GF-D8 (cell line): ENCODE measurements around the gene DCDC2B.
"Not testable (repeated sequence)": the region's sequence is repeated elsewhere in the genome, so short reads cannot be mapped to it uniquely, and the experiment has no call there.

ENCODE experiments used
- DNase-seq: peaks from one replicate; lab custom pipeline; 2025; lab: John Stamatoyannopoulos, UW

The DCDC2B gene

GRCh38 chr1:32208891-32209328 lies at the start of gene DCDC2B:
DCDC2B (plus strand) TSS chr1:32209089; CDS start chr1:32209094, 5 bp downstream.
- DNase-seq: no peak

GRCh38 chr1:32159189-32159588 lies 49.7 kb upstream of the DCDC2B start:
- no peak for DNase-seq

- DNase-seq: no peak
Observed at GRCh38 chr1:32163405-32163804, 45.5 kb upstream of the DCDC2B start.

GRCh38 chr1:32165633-32166032 lies 43.3 kb upstream of the DCDC2B start:
- DNase-seq: not testable (repeated sequence)

GRCh38 chr1:32170991-32171390 lies 37.9 kb upstream of the DCDC2B start:
- DNase-seq: no peak

- no peak for DNase-seq
Observed at GRCh38 chr1:32172621-32173245, 36.2 kb upstream of the DCDC2B start.

- peak; percentile 72 for DNase-seq
Observed at GRCh38 chr1:32178380-32179192, 30.3 kb upstream of the DCDC2B start.

GRCh38 chr1:32179193-32179442 lies 29.8 kb upstream of the DCDC2B start:
- no peak for DNase-seq

GRCh38 chr1:32179443-32180185 lies 29.3 kb upstream of the DCDC2B start, which contains the start of gene TXLNA:
TXLNA (plus strand) TSS chr1:32179675; CDS start chr1:32180346, 671 bp downstream.
- DNase-seq: peak; percentile 68

- DNase-seq: no peak
Observed at GRCh38 chr1:32180186-32181060, 28.5 kb upstream of the DCDC2B start.

- DNase-seq: no peak
Observed at GRCh38 chr1:32181065-32181464, 27.8 kb upstream of the DCDC2B start.

GRCh38 chr1:32181563-32181962 lies 27.3 kb upstream of the DCDC2B start:
- DNase-seq: no peak

GRCh38 chr1:32182060-32182459 lies 26.8 kb upstream of the DCDC2B start:
- DNase-seq: no peak

GRCh38 chr1:32184650-32185049 lies 24.2 kb upstream of the DCDC2B start:
- DNase-seq: no peak

- DNase-seq: no peak
Observed at GRCh38 chr1:32186077-32186476, 22.8 kb upstream of the DCDC2B start.

GRCh38 chr1:32186491-32186890 lies 22.4 kb upstream of the DCDC2B start:
- DNase-seq: no peak

- no peak for DNase-seq
Observed at GRCh38 chr1:32187850-32188249, 21.0 kb upstream of the DCDC2B start.

- no peak for DNase-seq
Observed at GRCh38 chr1:32192220-32192948, 16.5 kb upstream of the DCDC2B start.

GRCh38 chr1:32194984-32195383 lies 13.9 kb upstream of the DCDC2B start:
- DNase-seq: no peak

- DNase-seq: no peak
Observed at GRCh38 chr1:32195531-32195930, 13.4 kb upstream of the DCDC2B start.
